ENCODE results near the gene CREG2. TPM values are rescaled to one million over a fixed set of nuclear protein-coding genes. Genes with fewer than 3 reads are reported as not detected.

CREG2 gene
- total RNA-seq, 1 experiment from 2014 or later, result not detected

DNA sequence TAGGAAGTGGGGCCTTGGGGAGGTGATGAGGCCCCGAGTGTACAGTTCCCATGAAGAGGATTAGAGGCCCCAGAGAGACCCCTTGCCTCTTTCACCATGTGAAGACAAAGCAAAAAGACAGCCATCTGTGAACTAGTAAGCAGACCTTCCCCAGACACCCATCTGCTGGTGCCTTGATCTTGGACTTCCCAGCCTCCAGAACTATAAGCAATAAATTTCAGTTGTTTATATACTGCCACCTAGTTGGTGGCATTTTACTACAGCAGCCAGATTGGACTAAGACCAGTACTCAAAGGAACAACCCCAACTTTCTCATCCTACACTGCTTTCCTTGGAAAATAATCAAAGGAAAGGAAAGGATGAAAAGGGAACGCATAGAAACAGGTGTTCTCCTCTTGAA lies 27.9 kb upstream of the CREG2 start:
- in situ Hi-C loops (cut with HindIII; ENCODE audit: low pct_unique_long_range_greater_than_20kb, low sequenced_read_pairs), result no loop called here
- DNase-seq (ENCODE audit: low read depth, low spot score), result no peak

DNA sequence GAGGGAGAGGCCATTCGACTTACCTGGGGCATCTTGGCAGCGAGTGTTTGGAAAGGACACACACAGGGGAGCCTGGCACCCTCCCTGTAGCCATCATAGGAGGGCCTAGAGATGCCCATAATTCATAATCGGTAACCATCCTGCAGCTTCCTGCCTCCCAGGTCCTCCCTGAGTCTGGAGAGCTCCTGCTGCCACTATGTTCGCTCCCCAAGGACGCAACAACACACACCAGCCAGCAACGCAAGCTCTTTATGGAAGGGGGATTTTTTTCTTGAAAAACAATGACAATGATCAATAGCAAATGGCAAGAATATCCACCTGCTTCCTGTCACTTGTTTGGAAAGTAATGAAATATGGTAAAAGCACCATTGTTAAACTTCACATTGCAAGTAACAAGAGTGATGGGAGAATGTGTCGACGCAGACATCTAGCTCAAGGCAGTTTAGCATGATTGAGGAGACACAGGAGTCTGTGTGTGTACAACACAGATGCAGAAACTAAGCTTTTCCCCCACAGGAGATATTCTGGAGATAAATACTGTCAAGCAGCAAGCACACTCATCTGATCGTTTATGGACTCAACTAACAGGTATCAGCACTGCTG lies 24.9 kb upstream of the CREG2 start:
- no peak for DNase-seq (ENCODE audit: low read depth, low spot score)
- in situ Hi-C loops (cut with HindIII; ENCODE audit: low pct_unique_long_range_greater_than_20kb, low sequenced_read_pairs), result no loop called here

DNA sequence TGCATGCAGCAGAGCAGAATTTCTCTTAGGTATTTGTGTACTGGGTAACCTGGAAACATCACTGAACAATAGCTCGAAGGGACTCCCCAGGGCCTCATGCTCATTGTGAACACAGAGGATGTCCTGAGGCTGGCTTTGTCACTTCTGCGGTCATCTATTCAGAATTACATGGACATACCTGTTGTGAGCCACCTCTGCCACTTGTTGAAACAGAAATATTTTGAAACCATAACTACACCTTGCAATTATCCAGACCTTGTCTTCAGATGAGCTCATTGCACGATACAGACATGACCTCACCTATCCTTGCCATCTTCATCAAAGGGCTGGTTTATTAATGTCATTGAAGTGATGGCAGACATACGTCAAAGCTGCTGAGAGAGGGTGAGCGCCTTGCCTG lies 23.4 kb upstream of the CREG2 start:
- DNase-seq (ENCODE audit: low read depth, low spot score), result no peak
- in situ Hi-C loops (cut with HindIII; ENCODE audit: low pct_unique_long_range_greater_than_20kb, low sequenced_read_pairs), result no loop called here

DNA sequence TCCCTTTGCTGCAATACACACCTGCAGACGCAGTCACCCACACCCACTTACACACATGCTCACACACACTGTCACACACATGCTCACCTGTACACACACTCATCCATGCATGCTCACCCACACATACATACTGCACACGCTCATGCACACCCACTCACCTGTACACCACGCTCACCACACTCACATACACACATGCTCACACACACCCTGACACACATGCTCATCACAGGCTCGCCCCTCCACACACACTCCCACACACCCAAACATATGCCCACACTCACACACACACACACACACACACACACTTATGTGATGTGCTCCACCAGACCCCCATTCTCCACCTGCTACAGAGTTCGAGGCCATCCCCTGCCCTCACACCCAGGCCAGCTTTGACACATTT lies 22.8 kb upstream of the CREG2 start:
- in situ Hi-C loops (cut with HindIII; ENCODE audit: low pct_unique_long_range_greater_than_20kb, low sequenced_read_pairs), result no loop called here
- DNase-seq (ENCODE audit: low read depth, low spot score), result no peak

DNA sequence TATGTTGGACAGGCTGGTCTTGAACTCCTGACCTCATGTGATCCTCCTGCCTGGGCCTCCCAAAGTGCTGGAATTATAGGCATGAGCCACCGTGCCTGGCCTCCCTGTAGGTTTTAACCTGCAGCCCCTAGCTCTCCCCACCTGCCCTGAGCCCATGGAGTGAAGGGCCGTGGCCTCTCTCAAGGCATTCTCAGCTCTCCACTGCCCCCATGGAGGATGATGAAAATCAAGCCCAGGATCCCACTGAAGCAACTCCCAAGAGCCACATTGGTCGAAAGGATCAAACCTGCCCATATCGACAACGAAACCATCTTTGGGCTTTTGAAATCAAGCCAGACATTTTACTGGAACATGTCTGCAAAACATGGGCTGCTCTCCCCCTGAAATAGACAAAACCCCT lies 22.4 kb upstream of the CREG2 start:
- in situ Hi-C loops (cut with HindIII; ENCODE audit: low pct_unique_long_range_greater_than_20kb, low sequenced_read_pairs), result no loop called here

DNA sequence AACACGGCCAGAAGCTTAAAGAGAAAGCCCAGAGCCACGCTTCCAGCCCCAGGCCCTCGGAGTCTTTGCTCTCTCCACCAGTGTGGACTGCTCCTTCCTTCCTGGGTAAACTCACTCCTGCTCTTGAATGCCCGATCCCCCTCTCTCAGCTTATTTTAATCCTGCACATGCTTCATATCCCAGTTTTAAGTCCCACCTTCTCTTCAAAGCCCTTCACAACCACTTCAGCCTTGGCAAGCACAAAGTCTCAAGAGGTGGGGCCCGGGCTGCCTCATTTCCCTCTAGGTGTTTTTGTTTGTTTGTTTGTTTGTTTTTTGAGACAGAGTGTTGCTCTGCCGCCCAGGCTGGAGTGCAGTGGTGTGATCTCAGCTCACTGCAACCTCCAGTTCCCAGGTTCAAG lies 21.6 kb upstream of the CREG2 start:
- in situ Hi-C loops (cut with HindIII; ENCODE audit: low pct_unique_long_range_greater_than_20kb, low sequenced_read_pairs), result no loop called here
- no peak for DNase-seq (ENCODE audit: low read depth, low spot score)

More for the DNA sequence above, 22.4 kb upstream of the CREG2 start:
- no peak for DNase-seq (ENCODE audit: low read depth, low spot score)

DNA sequence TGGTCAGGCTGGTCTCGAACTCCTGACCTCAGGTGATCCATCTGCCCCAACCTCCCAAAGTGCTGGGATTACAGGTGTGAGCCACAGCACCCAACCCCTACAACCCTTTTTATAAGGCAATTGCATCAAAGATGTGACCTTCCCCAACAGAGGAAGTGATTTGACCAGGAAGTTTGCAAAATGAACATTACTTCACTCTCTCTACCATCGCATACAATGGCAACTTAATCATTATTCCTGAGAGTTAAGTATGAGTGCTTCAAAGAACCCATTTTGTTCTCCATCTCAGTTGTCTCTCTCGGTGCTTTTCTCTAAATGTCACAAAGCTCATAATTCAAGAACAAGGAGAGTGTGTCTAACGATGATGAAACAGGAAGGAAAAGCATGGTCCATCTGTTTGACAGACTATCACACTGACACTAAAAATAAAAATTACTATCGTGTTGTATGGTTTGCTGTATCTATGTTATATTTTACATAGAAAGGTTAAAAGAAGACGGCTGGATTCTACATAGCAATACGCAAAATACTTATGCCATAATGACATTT lies 18.1 kb upstream of the CREG2 start:
- DNase-seq (ENCODE audit: low read depth, low spot score), result peak; percentile 41
- in situ Hi-C loops (cut with HindIII; ENCODE audit: low pct_unique_long_range_greater_than_20kb, low sequenced_read_pairs), result no loop called here

DNA sequence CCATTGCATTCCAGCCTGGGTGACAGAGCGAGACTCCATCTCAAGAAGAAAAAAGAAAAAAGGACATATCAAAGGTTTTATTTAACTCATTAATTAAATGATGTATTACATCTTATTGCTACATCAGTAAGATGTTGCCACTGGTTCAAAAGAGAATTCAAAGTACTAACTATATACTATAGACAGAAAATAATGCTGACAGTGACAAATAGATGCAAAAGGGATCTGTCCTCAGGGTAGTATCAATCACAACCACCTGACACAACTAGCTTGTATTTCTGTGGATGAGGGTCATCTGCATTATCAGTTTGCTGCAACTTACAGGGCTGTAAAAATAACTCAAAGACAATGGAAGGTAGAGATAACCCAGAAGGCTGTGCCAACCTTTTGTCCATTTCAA lies 16.4 kb upstream of the CREG2 start:
- in situ Hi-C loops (cut with HindIII; ENCODE audit: low pct_unique_long_range_greater_than_20kb, low sequenced_read_pairs), result no loop called here
- no peak for DNase-seq (ENCODE audit: low read depth, low spot score)

DNA sequence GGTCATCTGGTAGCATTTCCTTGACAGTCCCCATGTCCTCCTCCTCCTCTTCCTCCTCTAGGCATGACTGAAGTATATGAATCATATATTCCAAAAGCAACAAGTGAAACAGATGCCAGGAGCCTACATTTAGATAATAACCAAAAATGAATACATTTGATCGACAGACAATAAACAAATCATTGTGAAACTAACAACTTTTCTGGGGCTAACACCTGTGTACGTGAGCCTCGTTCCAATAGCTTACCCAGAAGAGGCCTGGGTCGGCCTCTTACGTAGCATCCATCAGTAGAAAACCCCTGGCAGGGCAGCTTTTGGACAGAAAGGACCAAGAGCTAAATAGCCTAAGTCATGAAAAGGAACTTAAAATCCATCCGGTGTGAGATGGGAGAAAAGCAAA lies 15.3 kb upstream of the CREG2 start:
- in situ Hi-C loops (cut with HindIII; ENCODE audit: low pct_unique_long_range_greater_than_20kb, low sequenced_read_pairs), result no loop called here
- no peak for DNase-seq (ENCODE audit: low read depth, low spot score)

DNA sequence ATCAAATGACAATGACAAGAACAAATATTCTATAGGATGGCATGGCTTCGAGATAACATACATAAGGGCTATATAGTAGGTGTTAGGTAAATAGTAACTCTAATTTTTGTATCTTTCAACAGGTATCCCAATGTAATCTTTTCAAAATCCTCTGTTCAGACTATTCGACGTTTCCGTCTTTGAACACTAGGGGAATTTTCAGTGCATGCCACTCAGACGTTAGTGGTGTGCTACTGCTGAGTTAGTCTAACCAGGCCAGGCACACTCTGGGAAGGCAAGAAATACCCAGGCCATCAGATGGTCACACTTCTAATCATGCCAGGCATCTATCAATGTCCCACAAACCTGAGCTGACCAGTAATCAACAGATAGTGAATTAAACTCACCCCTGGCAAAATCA lies 14.6 kb upstream of the CREG2 start:
- in situ Hi-C loops (cut with HindIII; ENCODE audit: low pct_unique_long_range_greater_than_20kb, low sequenced_read_pairs), result no loop called here
- peak; percentile 33 for DNase-seq (ENCODE audit: low read depth, low spot score)

DNA sequence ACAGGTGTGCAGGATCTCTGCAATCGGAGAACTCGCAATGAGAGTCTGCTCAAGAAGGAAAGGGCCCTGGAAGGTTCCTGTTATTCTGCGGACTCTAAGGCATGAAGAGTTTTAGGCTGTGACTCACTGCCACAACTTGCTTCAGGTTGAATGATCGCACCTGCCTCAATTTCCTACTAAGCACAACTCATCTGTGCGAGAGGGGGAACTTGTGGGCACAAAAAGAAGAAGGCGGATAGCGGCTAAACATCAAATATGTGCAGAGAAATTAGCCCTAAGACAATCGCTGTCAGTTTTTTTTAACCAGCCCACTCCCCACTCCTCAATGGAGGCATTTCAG lies 14.0 kb upstream of the CREG2 start:
- DNase-seq (ENCODE audit: low read depth, low spot score), result no peak
- in situ Hi-C loops (cut with HindIII; ENCODE audit: low pct_unique_long_range_greater_than_20kb, low sequenced_read_pairs), result no loop called here

DNA sequence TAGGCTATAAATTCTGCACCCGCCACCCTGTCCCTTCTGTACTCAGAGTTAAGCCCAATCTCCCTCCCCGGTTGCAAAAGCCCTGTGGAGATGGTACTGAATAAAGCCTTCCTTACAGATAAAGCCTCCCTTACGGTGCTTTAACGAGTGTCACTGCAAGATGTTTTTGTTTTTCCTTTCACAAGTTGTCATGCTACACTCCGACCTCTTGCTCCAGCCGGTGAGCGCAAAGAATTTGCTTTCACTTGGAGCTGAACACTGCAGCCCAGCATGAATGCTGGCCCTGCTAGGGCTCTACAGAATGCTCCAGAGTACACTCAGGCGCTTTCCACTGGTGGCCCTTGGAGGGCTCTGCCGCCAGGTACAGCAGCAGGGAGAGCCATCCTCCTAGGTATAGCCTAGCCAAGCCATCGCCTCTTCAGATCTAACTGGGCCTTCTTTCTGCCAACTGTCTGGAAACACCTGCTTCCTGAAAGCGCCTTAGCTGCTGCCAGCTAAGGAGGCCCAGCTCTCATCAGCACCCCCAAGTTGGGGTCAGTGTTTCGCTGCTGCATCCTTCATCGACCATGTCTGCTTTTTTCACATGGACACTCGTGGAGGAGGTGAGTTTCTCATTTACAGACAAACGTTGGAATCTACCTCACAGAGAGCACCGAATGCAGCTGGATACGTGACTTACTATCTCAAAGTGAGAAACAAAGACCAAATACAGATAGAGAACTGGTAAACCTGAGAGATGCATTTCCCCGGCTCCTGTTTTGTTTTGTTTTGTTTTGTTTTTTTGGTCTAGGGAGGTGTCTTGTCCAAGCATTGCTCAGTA lies 13.4 kb upstream of the CREG2 start:
- in situ Hi-C loops (cut with HindIII; ENCODE audit: low pct_unique_long_range_greater_than_20kb, low sequenced_read_pairs), result no loop called here
- no peak for DNase-seq (ENCODE audit: low read depth, low spot score)

DNA sequence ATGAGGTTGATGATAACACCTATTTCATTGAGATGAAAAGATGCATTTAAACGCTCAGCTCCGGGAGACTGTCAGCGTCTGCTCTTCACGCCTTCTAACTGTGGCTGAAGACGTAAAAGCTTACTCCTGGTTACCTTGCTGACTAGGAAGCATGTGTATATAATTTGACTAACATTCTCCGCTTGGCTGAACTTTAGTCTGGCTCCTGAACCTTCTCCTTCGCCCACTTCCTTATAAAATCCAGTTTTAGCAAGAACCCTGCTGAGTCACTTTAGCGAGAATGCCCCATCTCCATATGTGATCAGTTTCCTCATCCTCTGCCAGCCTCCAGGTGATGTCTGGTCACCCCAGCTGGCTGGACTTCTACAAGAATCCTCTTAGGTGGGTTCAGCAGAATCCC lies 12.7 kb upstream of the CREG2 start:
- in situ Hi-C loops (cut with HindIII; ENCODE audit: low pct_unique_long_range_greater_than_20kb, low sequenced_read_pairs), result no loop called here
- no peak for DNase-seq (ENCODE audit: low read depth, low spot score)

DNA sequence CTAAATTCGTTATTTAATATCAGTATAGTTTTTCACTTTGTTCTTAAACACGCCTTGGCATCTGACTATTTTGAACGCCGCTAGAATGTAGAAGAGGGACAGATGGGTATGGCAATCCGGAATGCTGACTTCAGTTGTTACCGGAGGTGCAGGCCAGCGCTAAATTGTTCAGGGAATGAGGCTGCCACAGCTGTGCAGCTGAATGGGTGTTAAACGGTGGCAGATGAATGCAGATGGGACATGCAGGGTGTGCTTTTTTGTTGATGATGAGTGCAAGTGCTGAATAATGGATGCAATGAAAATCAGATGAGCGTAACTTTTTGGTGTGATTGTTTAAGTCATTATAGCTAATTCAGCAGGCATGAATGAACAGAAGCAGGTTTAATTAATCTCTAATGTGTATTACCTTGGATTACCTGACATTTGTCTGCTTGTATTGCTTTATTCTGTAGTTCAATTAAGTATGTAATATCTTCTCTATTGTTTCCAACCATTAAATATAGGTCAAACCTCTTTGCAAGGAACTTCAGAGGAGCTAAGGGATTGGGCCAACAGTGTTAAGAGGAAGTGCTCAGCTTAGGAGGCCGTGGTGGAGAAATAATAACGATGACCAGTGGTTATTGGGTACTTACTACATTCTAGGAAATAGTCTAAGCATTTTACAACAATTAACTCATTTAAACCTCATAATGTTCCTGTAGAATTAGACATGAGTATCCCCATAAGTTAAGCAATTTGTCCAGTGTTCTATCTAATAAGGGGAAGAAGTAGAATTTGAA lies 11.9 kb upstream of the CREG2 start:
- in situ Hi-C loops (cut with HindIII; ENCODE audit: low pct_unique_long_range_greater_than_20kb, low sequenced_read_pairs), result no loop called here
- DNase-seq (ENCODE audit: low read depth, low spot score), result no peak

DNA sequence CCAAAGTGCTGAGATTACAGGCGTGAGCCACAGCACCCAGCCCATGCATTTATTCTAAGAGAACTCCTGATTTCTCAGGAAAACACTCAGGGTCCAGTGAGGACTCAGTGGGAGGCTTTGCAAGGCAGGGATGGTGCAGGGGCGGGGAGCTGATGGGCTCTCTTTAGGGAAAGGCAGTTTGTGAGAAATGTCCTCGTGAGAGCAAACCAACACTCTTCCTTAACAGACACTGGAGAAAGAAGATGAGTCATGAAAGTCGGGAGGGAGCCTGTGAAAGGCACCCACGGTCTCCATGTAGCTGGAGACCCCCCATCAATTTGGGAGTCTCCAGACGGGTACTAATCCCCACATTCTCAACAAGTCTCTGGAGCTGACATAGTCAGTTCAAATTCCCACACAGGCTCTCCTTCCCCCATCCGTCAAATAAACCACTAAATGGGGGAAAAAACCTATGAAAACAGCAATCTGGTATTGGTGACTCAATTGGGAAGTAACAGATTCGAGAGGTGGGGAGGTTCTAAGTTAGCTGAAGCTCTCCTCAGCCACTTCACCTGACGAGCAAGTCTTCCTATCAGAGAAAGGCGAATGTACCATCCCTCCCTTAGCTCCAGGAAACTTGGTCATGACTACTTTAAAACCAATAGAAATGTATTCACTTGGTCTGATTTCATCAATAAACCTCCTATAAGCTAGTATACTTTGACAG lies 11.0 kb upstream of the CREG2 start:
- DNase-seq (ENCODE audit: low read depth, low spot score), result no peak
- in situ Hi-C loops (cut with HindIII; ENCODE audit: low pct_unique_long_range_greater_than_20kb, low sequenced_read_pairs), result no loop called here

DNA sequence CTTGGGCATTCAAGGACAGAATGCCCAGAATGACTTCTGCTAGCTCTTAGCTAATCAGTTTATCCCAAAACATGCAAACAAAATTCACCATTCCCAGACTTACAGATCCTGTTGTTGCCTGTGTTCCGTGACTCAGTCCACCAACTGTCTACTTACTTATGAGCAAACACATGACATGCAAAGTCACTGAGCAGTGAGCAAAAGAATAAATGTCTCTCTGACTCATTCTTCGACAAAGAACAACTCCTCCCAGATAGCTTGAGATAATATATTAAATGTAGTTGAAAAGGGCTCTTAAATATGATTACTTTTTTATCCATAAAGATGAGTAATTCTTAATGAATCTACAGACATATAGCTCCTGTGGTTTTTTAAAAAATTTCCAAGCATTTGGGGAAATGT lies 9.0 kb upstream of the CREG2 start:
- in situ Hi-C loops (cut with HindIII; ENCODE audit: low pct_unique_long_range_greater_than_20kb, low sequenced_read_pairs), result no loop called here
- no peak for DNase-seq (ENCODE audit: low read depth, low spot score)

DNA sequence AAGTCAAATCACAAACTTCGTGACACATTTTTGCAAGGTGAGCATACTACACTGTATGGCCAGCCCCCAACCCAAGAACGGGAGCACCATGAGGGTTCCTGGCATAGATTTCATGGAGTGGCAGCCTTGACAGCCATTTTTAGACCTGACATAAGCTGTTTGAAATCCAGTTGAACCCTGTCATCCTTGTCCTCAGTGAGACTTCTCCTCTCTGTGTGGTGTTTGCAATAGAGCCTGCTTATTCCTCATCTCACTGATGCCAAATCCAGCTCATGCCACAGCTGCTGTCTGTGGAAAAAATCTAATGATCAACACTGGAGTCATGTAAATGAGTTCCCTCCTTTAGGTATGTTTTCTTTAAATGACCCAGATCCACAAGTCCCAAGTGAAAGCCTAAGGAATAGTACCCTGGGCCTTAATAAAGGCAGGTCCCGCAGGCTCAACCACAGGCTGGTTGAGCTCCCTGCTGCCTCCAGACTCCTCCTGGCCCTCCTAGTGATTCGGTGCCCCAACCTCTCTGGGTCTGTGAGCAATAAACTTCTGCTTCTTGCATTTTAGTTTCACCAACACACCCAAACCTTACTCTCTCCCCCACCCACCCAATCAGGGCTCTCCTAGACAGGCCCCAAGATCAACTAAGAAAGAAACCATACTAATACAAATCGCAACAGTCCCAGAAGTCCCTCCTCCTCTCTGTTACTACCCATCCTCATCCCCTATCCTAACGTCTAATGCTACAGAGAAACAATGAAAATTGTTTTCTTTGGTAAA lies 8.4 kb upstream of the CREG2 start:
- in situ Hi-C loops (cut with HindIII; ENCODE audit: low pct_unique_long_range_greater_than_20kb, low sequenced_read_pairs), result no loop called here
- DNase-seq (ENCODE audit: low read depth, low spot score), result no peak
